ENCODE measurements around the gene EXD3. TPM values are rescaled to one million over a fixed set of nuclear protein-coding genes. Genes with fewer than 3 reads are reported as not detected.

The EXD3 gene
- total RNA-seq, 1 experiment from 2014 or later: 15.3 TPM

DNA sequence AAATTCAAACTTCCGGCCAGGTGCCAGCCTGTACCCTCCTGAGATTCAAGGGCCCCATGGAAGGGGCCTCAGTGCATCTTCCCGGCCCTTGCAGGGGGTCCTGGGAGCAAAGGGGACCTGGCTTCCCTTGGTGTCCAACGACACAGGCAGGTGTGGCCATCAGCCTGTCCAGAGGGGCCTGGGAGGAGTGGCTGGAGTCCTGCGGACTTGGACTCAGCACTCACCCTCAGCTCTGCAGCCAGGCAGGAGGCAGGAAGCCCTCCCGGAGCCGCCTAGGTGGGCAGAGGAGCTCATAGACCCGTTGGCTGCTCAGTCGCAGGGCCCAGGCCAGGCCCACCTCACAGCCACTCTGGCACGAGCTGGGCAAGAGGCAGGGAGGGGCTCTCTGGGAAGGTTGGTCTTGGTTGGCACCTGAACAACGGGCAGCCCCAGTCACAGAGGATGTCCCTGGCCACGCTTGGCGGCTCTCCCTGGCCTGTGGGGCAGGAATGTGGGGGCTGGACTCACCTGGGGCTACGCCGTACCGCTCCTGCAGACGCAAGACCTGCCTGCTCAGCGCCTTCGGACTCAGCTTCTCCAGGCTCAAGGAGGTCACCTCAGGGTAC lies 67.1 kb downstream of the EXD3 start:
- H3K4me2 ChIP-seq (ENCODE audit: insufficient read depth, insufficient read length, low read length): no peak overlapping the region
- no peak overlapping the region for H3K14ac ChIP-seq (ENCODE audit: insufficient read depth, low read length)
- H2BK5ac ChIP-seq (ENCODE audit: insufficient read length, low read length): no peak overlapping the region
- H4K91ac ChIP-seq (ENCODE audit: insufficient read length, low read depth, low read length): no peak overlapping the region
- H3K27me3 Mint-ChIP-seq (ENCODE audit: low read depth): peaks cover 17% of the 10 kb centered on the region
- H3K9ac ChIP-seq (ENCODE audit: extremely low read depth, insufficient read length, low read length): no peak overlapping the region
- no peaks in the 10 kb centered on the region for H3K27me3 ChIP-seq (ENCODE audit: insufficient read depth, low read length)
- H3K9me3 ChIP-seq (ENCODE audit: control insufficient read depth, low read depth, low read length): peaks cover 27% of the 10 kb centered on the region
- no peak overlapping the region for H2AK5ac ChIP-seq (ENCODE audit: insufficient read length, low read length)
- H3K27ac Mint-ChIP-seq: no peak overlapping the region
- no peak overlapping the region for H2AFZ ChIP-seq (ENCODE audit: low read length)
- H3K4me1 ChIP-seq (ENCODE audit: insufficient read depth, low read length): no peaks in the 10 kb centered on the region
- H3K56ac ChIP-seq (ENCODE audit: insufficient read length, low read depth, low read length): no peak overlapping the region
- H3K4ac ChIP-seq (ENCODE audit: low read depth, low read length): no peak overlapping the region
- no peak overlapping the region for H2BK12ac ChIP-seq (ENCODE audit: insufficient read length, low read depth, low read length)
- no peak overlapping the region for H4K8ac ChIP-seq (replicated peaks; ENCODE audit: insufficient read length, low read depth, low read length)
- peaks cover 10 to 16% (median 13%) of the 10 kb centered on the region in 3 experiments; a peak in 6 of 7 replicates for H3K36me3 Mint-ChIP-seq (ENCODE audit: insufficient read depth in 1 of 3, low read depth in 3 of 3)
- H4K20me1 ChIP-seq (ENCODE audit: control insufficient read depth, insufficient read depth, insufficient read length): no peaks in the 10 kb centered on the region
- no peak overlapping the region for H3K27ac ChIP-seq (ENCODE audit: insufficient read length, low read depth, low read length)
- TF ChIP-seq, protein P1, sequence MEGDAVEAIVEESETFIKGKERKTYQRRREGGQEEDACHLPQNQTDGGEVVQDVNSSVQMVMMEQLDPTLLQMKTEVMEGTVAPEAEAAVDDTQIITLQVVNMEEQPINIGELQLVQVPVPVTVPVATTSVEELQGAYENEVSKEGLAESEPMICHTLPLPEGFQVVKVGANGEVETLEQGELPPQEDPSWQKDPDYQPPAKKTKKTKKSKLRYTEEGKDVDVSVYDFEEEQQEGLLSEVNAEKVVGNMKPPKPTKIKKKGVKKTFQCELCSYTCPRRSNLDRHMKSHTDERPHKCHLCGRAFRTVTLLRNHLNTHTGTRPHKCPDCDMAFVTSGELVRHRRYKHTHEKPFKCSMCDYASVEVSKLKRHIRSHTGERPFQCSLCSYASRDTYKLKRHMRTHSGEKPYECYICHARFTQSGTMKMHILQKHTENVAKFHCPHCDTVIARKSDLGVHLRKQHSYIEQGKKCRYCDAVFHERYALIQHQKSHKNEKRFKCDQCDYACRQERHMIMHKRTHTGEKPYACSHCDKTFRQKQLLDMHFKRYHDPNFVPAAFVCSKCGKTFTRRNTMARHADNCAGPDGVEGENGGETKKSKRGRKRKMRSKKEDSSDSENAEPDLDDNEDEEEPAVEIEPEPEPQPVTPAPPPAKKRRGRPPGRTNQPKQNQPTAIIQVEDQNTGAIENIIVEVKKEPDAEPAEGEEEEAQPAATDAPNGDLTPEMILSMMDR (conservative IDR thresholded peaks at IDR 0.05): no peak
- H3K79me1 ChIP-seq (ENCODE audit: insufficient read depth, low read depth, low read length, poor library complexity, severe bottlenecking): no peaks in the 10 kb centered on the region
- H2BK20ac ChIP-seq (ENCODE audit: low read depth, low read length, poor library complexity, severe bottlenecking): no peak overlapping the region
- H3K23me2 ChIP-seq (ENCODE audit: insufficient read length, low read depth, low read length, poor library complexity, severe bottlenecking): no peaks in the 10 kb centered on the region
- no peak overlapping the region for H3K18ac ChIP-seq (ENCODE audit: insufficient read length, low read depth, low read length)
- peaks cover 39 to 79% of the 10 kb centered on the region in 2 experiments for H3K9me3 Mint-ChIP-seq
- no peak for DNase-seq
- H3K4me1 Mint-ChIP-seq: no peaks in the 10 kb centered on the region
- no peak overlapping the region for H2BK15ac ChIP-seq (ENCODE audit: low read depth, low read length)
- no peak overlapping the region for H2BK120ac ChIP-seq (ENCODE audit: low read depth, low read length, poor library complexity, severe bottlenecking)
- H4K5ac ChIP-seq (ENCODE audit: insufficient read length, low read depth, low read length): no peak overlapping the region
- H3K4me3 Mint-ChIP-seq: no peak overlapping the region
- WGBS (ENCODE audit: extremely low coverage, insufficient read length, low lambda C conversion rate): no CpG with 5 or more reads among the region's 18 CpGs
- H3K79me2 ChIP-seq (ENCODE audit: insufficient read depth, low read length): no peaks in the 10 kb centered on the region
- no peak overlapping the region for H3T11ph ChIP-seq (ENCODE audit: low read length)
- no peak overlapping the region for H3K23ac ChIP-seq (ENCODE audit: insufficient read length, low read depth, low read length)
